MCF 10A (cell line): ENCODE results near the gene CES3. TPM values are rescaled to one million over a fixed set of nuclear protein-coding genes. Genes with fewer than 3 reads are reported as not detected.
A peak's percentile ranks its signal among the peaks of the same experiment; 100 is the strongest.

Experiments used
- BruUV-seq: library from RNA; stranded (reverse); fragments of 400-500 nt; replicated peaks from 2 replicates; lab custom pipeline; 2021; lab: Mats Ljungman, UMichigan
- CTCF ChIA-PET: fragments of 300-600 bp; sonication (Branson Sonifier 250); formaldehyde crosslinking; extraction: SDS; loops from one replicate; lab custom pipeline; 2021; ENCODE audit warnings: antibody characterized with exemption, inconsistent platforms; lab: Yijun Ruan, JAX
- POLR2A ChIA-PET: fragments of 300-600, 350-650 bp; sonication (Branson Sonifier 250); formaldehyde crosslinking; extraction: SDS; loops from one replicate; lab custom pipeline; 2020; ENCODE audit warnings: antibody characterized with exemption, inconsistent platforms; lab: Yijun Ruan, JAX
- DNase-seq: peaks from one replicate; pipeline ENCODE4 v3.0.0-alpha.2; 2018; ENCODE audit not compliant: unreplicated experiment
- H3K27ac Mint-ChIP-seq: one replicate; pipeline ENCODE4 v1.8.0; 2022; ENCODE audit warnings: mild to moderate bottlenecking, low read depth, mixed read lengths; ENCODE audit not compliant: unreplicated experiment
- H3K27me3 Mint-ChIP-seq: one replicate; pipeline ENCODE4 v1.8.0; 2022; ENCODE audit warnings: mixed read lengths; ENCODE audit not compliant: insufficient read depth, unreplicated experiment
- H3K36me3 Mint-ChIP-seq: one replicate; pipeline ENCODE4 v1.8.0; 2022; ENCODE audit warnings: mild to moderate bottlenecking, moderate library complexity, mixed read lengths; ENCODE audit not compliant: insufficient read depth, unreplicated experiment
- H3K4me1 Mint-ChIP-seq: one replicate; pipeline ENCODE4 v1.8.0; 2022; ENCODE audit warnings: mixed read lengths; ENCODE audit not compliant: insufficient read depth, unreplicated experiment
- H3K4me3 Mint-ChIP-seq: one replicate; pipeline ENCODE4 v1.8.0; 2022; ENCODE audit warnings: mild to moderate bottlenecking, moderate library complexity, mixed read lengths; ENCODE audit not compliant: unreplicated experiment
- H3K9me3 Mint-ChIP-seq: one replicate; pipeline ENCODE4 v1.8.0; 2022; ENCODE audit warnings: mixed read lengths; ENCODE audit not compliant: unreplicated experiment
- intact Hi-C: fragments of 100-400 bp; cut with micrococcal nuclease; formaldehyde crosslinking; loops from 2 replicates; pipeline ENCODE4 v1.14.1; 2022
- total RNA-seq: library from RNA; stranded (reverse); gene quantifications from 2 replicates; pipeline ENCODE4 v1.2.3, GENCODE V29; 2022
- TF ChIP-seq, protein P1 (sequence below): fragments of 200-600 bp; IDR thresholded peaks from one replicate; pipeline ENCODE4 v1.8.0; 2022; ENCODE audit warnings: antibody characterized with exemption, mild to moderate bottlenecking; ENCODE audit not compliant: unreplicated experiment

CES3 gene
- total RNA-seq, 1 experiment from 2014 or later = 0.65 TPM

DNA sequence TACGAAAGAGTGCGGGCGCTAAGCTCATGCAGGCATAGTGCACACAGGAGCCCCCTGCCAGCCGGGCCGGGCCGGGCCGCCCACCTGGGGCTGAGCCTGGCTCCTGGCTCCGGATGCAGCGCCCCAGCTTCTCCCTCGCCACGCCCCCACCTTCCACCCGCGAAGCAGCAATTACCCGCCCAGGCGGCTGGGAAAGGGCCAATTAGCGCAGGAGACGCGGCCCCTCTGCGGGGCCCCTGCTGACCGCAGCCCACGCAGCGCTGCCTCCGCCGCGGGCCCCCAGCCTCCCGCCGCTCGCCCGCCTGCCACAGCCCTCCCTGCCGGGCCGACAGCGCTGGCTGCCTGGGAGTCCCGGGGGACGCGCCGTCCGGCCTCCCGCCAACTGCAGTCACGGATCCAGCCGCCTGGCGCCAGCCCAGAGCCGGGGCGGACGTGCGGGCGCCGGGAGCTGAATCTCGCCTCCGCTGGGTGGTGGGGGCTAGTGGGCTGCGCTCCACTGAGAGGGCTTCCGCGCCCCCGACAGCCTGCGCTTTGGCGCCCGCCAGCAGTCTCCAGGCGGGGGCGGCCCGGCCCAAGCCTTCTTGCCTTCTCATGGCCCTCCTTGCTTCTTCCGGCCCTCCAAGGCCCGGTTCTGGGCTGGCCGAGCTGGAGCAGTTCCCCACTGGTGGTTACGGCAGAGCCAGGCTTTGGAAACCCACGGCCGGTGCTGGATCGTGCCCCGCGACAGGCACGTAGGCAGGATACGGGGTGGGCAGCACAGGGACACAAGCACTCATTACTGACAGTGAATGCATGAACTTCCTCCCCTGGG, 53.0 kb downstream of the CES3 start:
- Mint-ChIP-seq H3K36me3 (no peaks in the 10 kb centered on the region), H3K4me1 (no peaks in the 10 kb centered on the region), H3K9me3 (no peaks in the 10 kb centered on the region), H3K4me3 (peak overlapping the region; percentile 35), H3K27ac (no peak overlapping the region), H3K27me3 (no peaks in the 10 kb centered on the region)
- no TSS peak for BruUV-seq
- peak; percentile 44 for DNase-seq
- CTCF ChIA-PET = interaction anchor here (0.7 to 2.8 kb wide), 6 partner anchors 14 to 38 kb away, joined by 3 to 14 read pairs (median 3); no protein-coding TSS in a partner anchor
- POLR2A ChIA-PET = interaction anchor here (1.0 kb wide), 1 partner anchor 8 kb away, joined by 3 read pairs; no protein-coding TSS in a partner anchor
- TF ChIP-seq, protein P1, sequence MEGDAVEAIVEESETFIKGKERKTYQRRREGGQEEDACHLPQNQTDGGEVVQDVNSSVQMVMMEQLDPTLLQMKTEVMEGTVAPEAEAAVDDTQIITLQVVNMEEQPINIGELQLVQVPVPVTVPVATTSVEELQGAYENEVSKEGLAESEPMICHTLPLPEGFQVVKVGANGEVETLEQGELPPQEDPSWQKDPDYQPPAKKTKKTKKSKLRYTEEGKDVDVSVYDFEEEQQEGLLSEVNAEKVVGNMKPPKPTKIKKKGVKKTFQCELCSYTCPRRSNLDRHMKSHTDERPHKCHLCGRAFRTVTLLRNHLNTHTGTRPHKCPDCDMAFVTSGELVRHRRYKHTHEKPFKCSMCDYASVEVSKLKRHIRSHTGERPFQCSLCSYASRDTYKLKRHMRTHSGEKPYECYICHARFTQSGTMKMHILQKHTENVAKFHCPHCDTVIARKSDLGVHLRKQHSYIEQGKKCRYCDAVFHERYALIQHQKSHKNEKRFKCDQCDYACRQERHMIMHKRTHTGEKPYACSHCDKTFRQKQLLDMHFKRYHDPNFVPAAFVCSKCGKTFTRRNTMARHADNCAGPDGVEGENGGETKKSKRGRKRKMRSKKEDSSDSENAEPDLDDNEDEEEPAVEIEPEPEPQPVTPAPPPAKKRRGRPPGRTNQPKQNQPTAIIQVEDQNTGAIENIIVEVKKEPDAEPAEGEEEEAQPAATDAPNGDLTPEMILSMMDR = no peak
- intact Hi-C loops = loop anchor here (10.0 kb wide), 1 partner anchor 59 kb away; no protein-coding TSS in a partner anchor

DNA sequence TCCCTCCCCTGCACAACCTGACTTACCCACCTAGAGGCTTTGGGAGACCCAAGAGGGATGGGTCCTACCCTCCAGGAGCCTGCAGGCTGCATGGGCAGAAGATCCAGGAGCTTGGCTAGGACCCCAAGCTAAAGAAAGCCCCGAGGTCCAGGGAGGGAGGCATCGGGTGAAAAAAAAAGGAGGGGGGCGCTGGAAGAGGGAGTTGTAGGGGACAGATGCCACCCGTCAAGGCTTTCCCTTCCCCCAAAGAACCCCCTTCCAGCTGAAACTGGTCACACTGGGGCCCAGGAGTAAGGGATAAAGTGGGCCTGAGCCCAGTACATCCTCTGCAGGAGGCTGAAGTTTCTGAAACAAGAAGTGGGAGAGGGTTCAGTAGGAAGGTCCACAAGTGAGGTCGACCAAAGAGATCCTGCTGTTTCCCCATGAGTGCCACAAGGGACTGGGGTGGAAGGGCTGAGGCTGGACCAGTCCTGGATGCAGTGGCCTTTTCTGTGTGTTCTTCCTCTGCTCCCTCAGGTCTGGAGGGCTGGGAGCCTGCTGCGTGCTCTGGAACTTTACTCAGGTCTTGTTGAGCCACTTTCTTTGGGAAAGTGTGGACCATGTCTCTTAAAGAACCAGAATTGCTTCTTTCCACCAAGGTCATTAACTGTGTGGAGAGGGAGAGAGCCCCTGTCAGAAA, 53.7 kb downstream of the CES3 start:
- Mint-ChIP-seq H3K36me3 (no peaks in the 10 kb centered on the region), H3K27ac (no peak overlapping the region)
- POLR2A ChIA-PET = no interaction called here

DNA sequence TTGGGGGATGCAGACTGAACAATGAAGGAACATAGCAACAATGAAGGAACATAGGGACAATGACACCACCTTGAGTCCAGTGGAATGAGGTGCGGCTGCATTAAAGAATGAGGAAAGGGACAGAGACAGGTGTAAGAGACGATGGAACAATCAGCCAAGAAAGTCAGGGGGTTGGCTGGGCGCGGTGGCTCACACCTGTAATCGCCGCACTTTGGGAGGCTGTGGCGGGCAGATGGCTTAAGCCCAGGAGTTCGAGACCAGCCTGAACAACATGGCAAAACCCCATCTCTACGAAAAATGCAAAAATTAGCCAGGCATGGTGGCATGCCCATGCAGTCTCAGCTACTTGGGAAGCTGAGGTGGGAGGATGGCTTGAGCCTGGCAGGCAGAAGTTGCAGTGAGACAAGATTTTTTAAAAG, 54.3 kb downstream of the CES3 start:
- BruUV-seq = no TSS peak
- Mint-ChIP-seq H3K36me3 (no peaks in the 10 kb centered on the region), H3K27me3 (no peaks in the 10 kb centered on the region), H3K4me1 (no peaks in the 10 kb centered on the region), H3K4me3 (no peak overlapping the region), H3K27ac (no peak overlapping the region), H3K9me3 (no peaks in the 10 kb centered on the region)
- TF ChIP-seq, protein P1 = no peak
- ChIA-PET CTCF (interaction anchor here (0.6 to 0.7 kb wide), 3 partner anchors 55 to 132 kb away, joined by 3 read pairs; no protein-coding TSS in a partner anchor), POLR2A (interaction anchor here (0.6 kb wide), 1 partner anchor 34 kb away, joined by 3 read pairs; no protein-coding TSS in a partner anchor)
- DNase-seq = peak; percentile 28
- intact Hi-C loops = loop anchor here (1.0 to 10.0 kb wide), 2 partner anchors 38 to 61 kb away; no protein-coding TSS in a partner anchor

More for the DNA sequence above, 53.7 kb downstream of the CES3 start:
- CTCF ChIA-PET = interaction anchor here (0.7 to 0.8 kb wide), 2 partner anchors 34 to 86 kb away, joined by 3 read pairs; no protein-coding TSS in a partner anchor
- no peaks in the 10 kb centered on the region for H3K27me3 Mint-ChIP-seq
- H3K9me3 Mint-ChIP-seq = no peaks in the 10 kb centered on the region
- no peaks in the 10 kb centered on the region for H3K4me1 Mint-ChIP-seq
- no TSS peak for BruUV-seq
- intact Hi-C loops = loop anchor here (1.0 to 10.0 kb wide), 2 partner anchors 37 to 60 kb away; no protein-coding TSS in a partner anchor
- H3K4me3 Mint-ChIP-seq = peak overlapping the region; percentile 35
- TF ChIP-seq, protein P1 = no peak
- DNase-seq = no peak
